ACHN (cell line): ENCODE data around the gene RSAD2.

ENCODE experiments used
- DNase-seq: peaks from one replicate; pipeline ENCODE4 v3.0.0-alpha.2; 2015
- in situ Hi-C: cut with HindIII; loops from 2 replicates; pipeline ENCODE4 v1.10.0; 2017; ENCODE audit warnings: low sequenced_read_pairs, low pct_ligation_motif_present, low pct_unique_long_range_greater_than_20kb

RSAD2 gene

GRCh38 chr2:6877402-6878304, at the start of gene RSAD2:
RSAD2 (plus strand) TSS chr2:6877777; CDS start chr2:6877801, 24 bp downstream.
- in situ Hi-C loops = no loop called here
- DNase-seq = peak; percentile 50

GRCh38 chr2:6828299-6828584, 49.3 kb upstream of the RSAD2 start:
- in situ Hi-C loops = no loop called here
- DNase-seq = peak; percentile 30

GRCh38 chr2:6831229-6831628, 46.3 kb upstream of the RSAD2 start:
- in situ Hi-C loops = no loop called here

GRCh38 chr2:6832596-6833299, 44.8 kb upstream of the RSAD2 start:
- DNase-seq = no peak
- in situ Hi-C loops = no loop called here

More at GRCh38 chr2:6831229-6831628, 46.3 kb upstream of the RSAD2 start:
- no peak for DNase-seq

- in situ Hi-C loops = no loop called here
- no peak for DNase-seq
Observed at GRCh38 chr2:6833300-6833604, 44.3 kb upstream of the RSAD2 start.

GRCh38 chr2:6834163-6834562, 43.4 kb upstream of the RSAD2 start:
- DNase-seq = no peak
- in situ Hi-C loops = no loop called here

GRCh38 chr2:6835467-6835866, 42.1 kb upstream of the RSAD2 start:
- in situ Hi-C loops = no loop called here
- no peak for DNase-seq

GRCh38 chr2:6838673-6839319, 38.8 kb upstream of the RSAD2 start:
- no peak for DNase-seq
- in situ Hi-C loops = no loop called here

GRCh38 chr2:6841537-6842287, 35.9 kb upstream of the RSAD2 start:
- in situ Hi-C loops = no loop called here
- no peak for DNase-seq

GRCh38 chr2:6845312-6845711, 32.3 kb upstream of the RSAD2 start:
- in situ Hi-C loops = no loop called here
- peak; percentile 19 for DNase-seq

- peak; percentile 17 for DNase-seq
Observed at GRCh38 chr2:6845903-6846302, 31.7 kb upstream of the RSAD2 start.

GRCh38 chr2:6846540-6846939, 31.0 kb upstream of the RSAD2 start:
- in situ Hi-C loops = no loop called here
- DNase-seq = no peak

More at GRCh38 chr2:6845903-6846302, 31.7 kb upstream of the RSAD2 start:
- in situ Hi-C loops = no loop called here

- DNase-seq = no peak
- in situ Hi-C loops = no loop called here
Observed at GRCh38 chr2:6846967-6847681, 30.5 kb upstream of the RSAD2 start.

- in situ Hi-C loops = no loop called here
Observed at GRCh38 chr2:6852195-6852594, 25.4 kb upstream of the RSAD2 start.

GRCh38 chr2:6854416-6854815, 23.2 kb upstream of the RSAD2 start:
- no peak for DNase-seq
- in situ Hi-C loops = no loop called here

More at GRCh38 chr2:6852195-6852594, 25.4 kb upstream of the RSAD2 start:
- no peak for DNase-seq

GRCh38 chr2:6855860-6856547, 21.6 kb upstream of the RSAD2 start:
- DNase-seq = no peak
- in situ Hi-C loops = no loop called here

GRCh38 chr2:6856548-6856920, 21.0 kb upstream of the RSAD2 start:
- in situ Hi-C loops = no loop called here
- no peak for DNase-seq
